Colonic mucosa (tissue), 4 donors: Measurements from ENCODE around the gene CD81. TPM values are rescaled to one million over a fixed set of nuclear protein-coding genes. Genes with fewer than 3 reads are reported as not detected.

Experiments
- DNase-seq: peaks from one replicate; pipeline ENCODE4 v3.0.0-alpha.2; 2020
- H3K27ac ChIP-seq: fragments of 200-600 bp; one replicate; pipeline ENCODE4 v1.8.0; 2021
- H3K27me3 ChIP-seq: fragments of 200-600 bp; one replicate; pipeline ENCODE4 v1.8.0; 2021
- H3K36me3 ChIP-seq: fragments of 200-600 bp; one replicate; pipeline ENCODE4 v1.8.0; 2021
- H3K4me1 ChIP-seq: fragments of 200-600 bp; one replicate; pipeline ENCODE4 v1.8.0; 2021; ENCODE audit warnings: mild to moderate bottlenecking
- H3K4me3 ChIP-seq: fragments of 200-600 bp; one replicate; pipeline ENCODE4 v1.8.0; 2021
- H3K9ac ChIP-seq, 2 donors: one replicate each; pipeline ENCODE4 v1.7.0; 2013; ENCODE audit warnings: control low read depth in 2 of 2, low read depth in 2 of 2, low read length in 2 of 2
- H3K9me3 ChIP-seq: fragments of 200-600 bp; one replicate; pipeline ENCODE4 v1.8.0; 2021
- intact Hi-C: fragments of 100-400 bp; cut with DNase I; formaldehyde crosslinking; loops from one replicate; pipeline ENCODE4 v1.14.1; 2022
- total RNA-seq, 2 donors: library from RNA; stranded (reverse); fragmentation: NEBNext Ultra II Directional in 1 of 2; extraction: Animal tissue kit (Norgen Biotek cat#: 25700) in 1 of 2; gene quantifications; one replicate each; pipeline ENCODE4 v1.2.1, GENCODE V29; 2021
- TF ChIP-seq, protein P1 (sequence below): fragments of 200-600 bp; IDR thresholded peaks from one replicate; pipeline ENCODE4 v1.8.0; 2022; ENCODE audit warnings: antibody characterized with exemption, mild to moderate bottlenecking
- donor health status: healthy.
- donor health status: DM: no; HTN: no; CAD: no.
- donor health status: DM: no; HTN: no; CAD: no.

CD81 gene
- total RNA-seq, 2 donors from 2014 or later = 185 to 208 TPM

- no peaks in the 10 kb centered on the region for H3K9me3 ChIP-seq
- no peaks in the 10 kb centered on the region for H3K27me3 ChIP-seq
- no peak for DNase-seq
- H3K36me3 ChIP-seq = no peaks in the 10 kb centered on the region
- H3K27ac ChIP-seq = no peak overlapping the region
- H3K9ac ChIP-seq = no peak overlapping the region
- TF ChIP-seq, protein P1, sequence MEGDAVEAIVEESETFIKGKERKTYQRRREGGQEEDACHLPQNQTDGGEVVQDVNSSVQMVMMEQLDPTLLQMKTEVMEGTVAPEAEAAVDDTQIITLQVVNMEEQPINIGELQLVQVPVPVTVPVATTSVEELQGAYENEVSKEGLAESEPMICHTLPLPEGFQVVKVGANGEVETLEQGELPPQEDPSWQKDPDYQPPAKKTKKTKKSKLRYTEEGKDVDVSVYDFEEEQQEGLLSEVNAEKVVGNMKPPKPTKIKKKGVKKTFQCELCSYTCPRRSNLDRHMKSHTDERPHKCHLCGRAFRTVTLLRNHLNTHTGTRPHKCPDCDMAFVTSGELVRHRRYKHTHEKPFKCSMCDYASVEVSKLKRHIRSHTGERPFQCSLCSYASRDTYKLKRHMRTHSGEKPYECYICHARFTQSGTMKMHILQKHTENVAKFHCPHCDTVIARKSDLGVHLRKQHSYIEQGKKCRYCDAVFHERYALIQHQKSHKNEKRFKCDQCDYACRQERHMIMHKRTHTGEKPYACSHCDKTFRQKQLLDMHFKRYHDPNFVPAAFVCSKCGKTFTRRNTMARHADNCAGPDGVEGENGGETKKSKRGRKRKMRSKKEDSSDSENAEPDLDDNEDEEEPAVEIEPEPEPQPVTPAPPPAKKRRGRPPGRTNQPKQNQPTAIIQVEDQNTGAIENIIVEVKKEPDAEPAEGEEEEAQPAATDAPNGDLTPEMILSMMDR = no peak
- H3K4me1 ChIP-seq = peaks cover 9% of the 10 kb centered on the region
- no peak overlapping the region for H3K4me3 ChIP-seq
- intact Hi-C loops = no loop called here
Observed at GRCh38 chr11:2387266-2387987, 10.3 kb downstream of the CD81 start.

DNA sequence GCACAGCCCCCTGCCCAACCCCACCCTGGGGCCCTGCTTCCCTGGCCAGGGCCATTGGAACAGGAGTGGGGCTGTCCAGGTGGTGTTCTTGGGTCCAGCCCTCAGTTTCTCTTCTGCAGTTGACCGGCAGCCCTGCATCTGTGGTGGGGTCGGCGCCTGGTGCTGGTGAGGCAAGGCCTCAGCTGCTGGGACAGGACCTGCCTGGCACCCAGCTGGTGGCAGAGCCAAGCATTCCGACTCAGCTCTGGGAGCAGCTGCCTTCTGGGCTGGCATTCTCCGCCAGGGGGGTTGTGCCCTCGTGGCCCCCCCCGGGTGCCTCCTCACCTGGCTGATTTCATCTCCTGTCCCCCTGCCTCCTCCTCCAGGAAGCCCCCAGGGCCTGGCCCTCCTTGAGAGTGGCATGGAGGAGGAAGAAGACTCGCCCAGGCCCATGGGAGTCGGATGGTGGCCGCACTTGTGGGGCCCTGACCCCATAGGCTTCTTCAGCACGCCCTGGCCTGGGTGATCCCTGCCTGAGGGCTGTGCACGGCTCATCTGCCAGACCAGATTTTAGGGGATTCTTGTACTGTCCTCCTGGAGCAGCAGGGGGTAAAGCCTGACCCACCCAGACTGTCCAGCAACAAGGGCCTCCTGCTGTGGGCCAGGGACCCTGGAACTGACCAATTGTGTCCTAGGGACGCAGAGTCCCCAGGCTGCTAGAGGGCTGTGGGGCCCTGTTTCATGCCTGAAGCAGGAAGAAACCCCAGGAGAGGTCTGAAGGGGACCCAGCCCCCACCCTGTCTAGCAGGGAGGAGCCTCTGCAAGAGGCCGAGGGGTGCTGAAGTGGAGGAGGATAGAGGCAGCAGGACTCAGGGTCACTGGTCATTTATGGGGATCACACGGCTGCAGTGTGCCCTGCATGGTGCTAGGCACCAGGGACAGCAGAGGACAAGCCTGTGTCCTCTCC is 11.6 kb downstream of the CD81 start:
- no peaks in the 10 kb centered on the region for H3K36me3 ChIP-seq
- TF ChIP-seq, protein P1 = no peak
- H3K27ac ChIP-seq = no peak overlapping the region
- H3K4me3 ChIP-seq = no peak overlapping the region
- H3K4me1 ChIP-seq = no peaks in the 10 kb centered on the region
- no peaks in the 10 kb centered on the region for H3K27me3 ChIP-seq
- DNase-seq = no peak
- H3K9ac ChIP-seq = peak overlapping the region in 1 of 2 donors; percentile 27
- intact Hi-C loops = no loop called here
- H3K9me3 ChIP-seq = no peaks in the 10 kb centered on the region

- H3K4me3 ChIP-seq = no peak overlapping the region
- H3K4me1 ChIP-seq = no peaks in the 10 kb centered on the region
- intact Hi-C loops = no loop called here
- H3K9ac ChIP-seq = no peak overlapping the region
- H3K9me3 ChIP-seq = no peaks in the 10 kb centered on the region
- H3K36me3 ChIP-seq = no peaks in the 10 kb centered on the region
- no peak overlapping the region for H3K27ac ChIP-seq
- TF ChIP-seq, protein P1 = no peak
- H3K27me3 ChIP-seq = no peaks in the 10 kb centered on the region
- DNase-seq = no peak
Observed at GRCh38 chr11:2389377-2390026, 12.4 kb downstream of the CD81 start.

GRCh38 chr11:2390091-2390724 is 13.1 kb downstream of the CD81 start:
- Histone ChIP-seq H3K27ac (peak overlapping the region; percentile 8), H3K4me3 (no peak overlapping the region), H3K9me3 (no peaks in the 10 kb centered on the region), H3K4me1 (no peaks in the 10 kb centered on the region), H3K36me3 (no peaks in the 10 kb centered on the region), H3K9ac (peak overlapping the region in 1 of 2 donors; percentile 30), H3K27me3 (no peaks in the 10 kb centered on the region)
- TF ChIP-seq, protein P1 = no peak
- no peak for DNase-seq
- intact Hi-C loops = no loop called here

- Histone ChIP-seq H3K9me3 (no peaks in the 10 kb centered on the region), H3K9ac (peak overlapping the region in 1 of 2 donors; percentile 30), H3K27ac (peak overlapping the region; percentile 8), H3K4me3 (no peak overlapping the region), H3K36me3 (peaks cover 3% of the 10 kb centered on the region), H3K4me1 (no peaks in the 10 kb centered on the region), H3K27me3 (no peaks in the 10 kb centered on the region)
- no peak for DNase-seq
- intact Hi-C loops = no loop called here
- TF ChIP-seq, protein P1 = no peak
Observed at GRCh38 chr11:2390725-2391151, 13.6 kb downstream of the CD81 start.
